MCF 10A (cell line): ENCODE measurements around the gene TTC39C. TPM values are rescaled to one million over a fixed set of nuclear protein-coding genes. Genes with fewer than 3 reads are reported as not detected.

ENCODE experiments used
- BruUV-seq: library from RNA; stranded (reverse); fragments of 400-500 nt; replicated peaks from 2 replicates; lab custom pipeline; 2021; lab: Mats Ljungman, UMichigan
- CTCF ChIA-PET: fragments of 300-600 bp; sonication (Branson Sonifier 250); formaldehyde crosslinking; extraction: SDS; loops from one replicate; lab custom pipeline; 2021; ENCODE audit warnings: antibody characterized with exemption, inconsistent platforms; lab: Yijun Ruan, JAX
- POLR2A ChIA-PET: fragments of 300-600, 350-650 bp; sonication (Branson Sonifier 250); formaldehyde crosslinking; extraction: SDS; loops from one replicate; lab custom pipeline; 2020; ENCODE audit warnings: antibody characterized with exemption, inconsistent platforms; lab: Yijun Ruan, JAX
- DNase-seq: peaks from one replicate; pipeline ENCODE4 v3.0.0-alpha.2; 2018; ENCODE audit not compliant: unreplicated experiment
- H3K27ac Mint-ChIP-seq: one replicate; pipeline ENCODE4 v1.8.0; 2022; ENCODE audit warnings: mild to moderate bottlenecking, low read depth, mixed read lengths; ENCODE audit not compliant: unreplicated experiment
- H3K27me3 Mint-ChIP-seq: one replicate; pipeline ENCODE4 v1.8.0; 2022; ENCODE audit warnings: mixed read lengths; ENCODE audit not compliant: insufficient read depth, unreplicated experiment
- H3K36me3 Mint-ChIP-seq: one replicate; pipeline ENCODE4 v1.8.0; 2022; ENCODE audit warnings: mild to moderate bottlenecking, moderate library complexity, mixed read lengths; ENCODE audit not compliant: insufficient read depth, unreplicated experiment
- H3K4me1 Mint-ChIP-seq: one replicate; pipeline ENCODE4 v1.8.0; 2022; ENCODE audit warnings: mixed read lengths; ENCODE audit not compliant: insufficient read depth, unreplicated experiment
- H3K4me3 Mint-ChIP-seq: one replicate; pipeline ENCODE4 v1.8.0; 2022; ENCODE audit warnings: mild to moderate bottlenecking, moderate library complexity, mixed read lengths; ENCODE audit not compliant: unreplicated experiment
- H3K9me3 Mint-ChIP-seq: one replicate; pipeline ENCODE4 v1.8.0; 2022; ENCODE audit warnings: mixed read lengths; ENCODE audit not compliant: unreplicated experiment
- CTCF ChIP-seq: fragments of 200-600 bp; IDR thresholded peaks from one replicate; pipeline ENCODE4 v1.8.0; 2022; ENCODE audit warnings: antibody characterized with exemption, mild to moderate bottlenecking; ENCODE audit not compliant: unreplicated experiment
- intact Hi-C: fragments of 100-400 bp; cut with micrococcal nuclease; formaldehyde crosslinking; loops from 2 replicates; pipeline ENCODE4 v1.14.1; 2022
- total RNA-seq: library from RNA; stranded (reverse); gene quantifications from 2 replicates; pipeline ENCODE4 v1.2.3, GENCODE V29; 2022

Gene TTC39C
- total RNA-seq, 1 experiment from 2014 or later, result 12.9 TPM

DNA sequence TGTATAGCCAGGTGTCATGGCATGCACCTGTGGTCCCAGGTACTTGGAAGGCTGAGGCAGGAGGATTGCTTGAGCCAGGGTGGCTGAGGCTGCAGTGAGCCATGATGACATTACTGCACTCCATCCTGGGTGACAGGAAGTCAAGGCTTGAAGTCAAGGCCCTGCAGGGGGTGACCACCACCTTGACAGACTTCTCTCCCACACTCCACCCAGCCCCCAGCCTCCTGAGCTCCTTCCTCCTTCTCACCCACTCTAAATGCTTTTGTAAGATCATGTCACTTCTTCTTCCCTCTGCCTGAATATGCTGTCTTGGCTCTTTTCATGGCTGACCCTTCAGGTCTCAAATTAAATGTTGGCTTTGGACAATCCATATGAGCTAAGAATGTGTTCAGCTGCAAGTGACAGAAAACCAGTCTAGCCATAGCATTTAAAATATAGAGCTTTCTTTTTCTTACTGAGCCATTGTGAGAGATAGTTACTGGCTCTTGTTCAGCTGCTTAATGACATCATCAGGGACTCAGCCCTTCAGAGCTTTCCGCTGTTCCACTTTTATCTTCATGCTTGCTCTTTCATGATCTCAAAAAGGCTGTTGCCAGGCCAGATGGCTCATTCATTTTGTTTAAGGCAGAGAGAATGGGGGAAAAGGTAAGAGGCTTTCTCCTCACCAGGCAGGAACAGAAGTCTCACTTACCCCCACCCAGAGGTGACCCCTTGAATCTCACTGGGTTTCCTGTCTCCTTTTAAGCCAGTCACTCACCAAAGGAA is 36.7 kb upstream of the TTC39C start:
- POLR2A ChIA-PET, result interaction anchor here (0.5 kb wide), 1 partner anchor 15 kb away, joined by 3 read pairs; no protein-coding TSS in a partner anchor
- no peak for DNase-seq
- Mint-ChIP-seq H3K27me3 (no peaks in the 10 kb centered on the region), H3K4me3 (no peak overlapping the region), H3K4me1 (no peaks in the 10 kb centered on the region), H3K36me3 (no peaks in the 10 kb centered on the region), H3K27ac (no peak overlapping the region), H3K9me3 (no peaks in the 10 kb centered on the region)
- CTCF ChIA-PET, result interaction anchor here (1.4 kb wide), 1 partner anchor 15 kb away, joined by 5 read pairs; no protein-coding TSS in a partner anchor
- no TSS peak for BruUV-seq
- no peak for TF ChIP-seq CTCF
- intact Hi-C loops, result no loop called here

GRCh38 chr18:23981369-23981980 is 33.1 kb upstream of the TTC39C start:
- no peak for TF ChIP-seq CTCF
- Mint-ChIP-seq H3K36me3 (no peaks in the 10 kb centered on the region), H3K27me3 (no peaks in the 10 kb centered on the region), H3K4me1 (no peaks in the 10 kb centered on the region), H3K9me3 (no peaks in the 10 kb centered on the region), H3K27ac (no peak overlapping the region), H3K4me3 (no peak overlapping the region)
- intact Hi-C loops, result no loop called here
- CTCF ChIA-PET, result interaction anchor here (1.2 to 1.3 kb wide), 2 partner anchors 95 to 138 kb away, joined by 3 to 4 read pairs; no protein-coding TSS in a partner anchor
- no TSS peak for BruUV-seq
- POLR2A ChIA-PET, result no interaction called here
- DNase-seq, result no peak

- CTCF ChIA-PET, result interaction anchor here (1.3 kb wide), 1 partner anchor 137 kb away, joined by 3 read pairs; no protein-coding TSS in a partner anchor
- no peaks in the 10 kb centered on the region for H3K36me3 Mint-ChIP-seq
- H3K4me1 Mint-ChIP-seq, result no peaks in the 10 kb centered on the region
- H3K27me3 Mint-ChIP-seq, result no peaks in the 10 kb centered on the region
- H3K4me3 Mint-ChIP-seq, result no peak overlapping the region
- TF ChIP-seq CTCF, result no peak
- no peaks in the 10 kb centered on the region for H3K9me3 Mint-ChIP-seq
- POLR2A ChIA-PET, result interaction anchor here (0.9 to 1.1 kb wide), 2 partner anchors 9 to 17 kb away, joined by 3 read pairs; no protein-coding TSS in a partner anchor
- BruUV-seq, result no TSS peak
- no peak overlapping the region for H3K27ac Mint-ChIP-seq
- DNase-seq, result no peak
- intact Hi-C loops, result no loop called here
Measured at GRCh38 chr18:23982155-23983079, 32.1 kb upstream of the TTC39C start.
